Activated CD4-positive, alpha-beta T cell treated with anti-CD3 and anti-CD28 coated beads, Interleukin-2, amount 10 ng/mL, durations not matched to agents 24 days and 14 days (primary cell): ENCODE data around the gene WNT7B. TPM values are rescaled to one million over a fixed set of nuclear protein-coding genes. Genes with fewer than 3 reads are reported as not detected.

ENCODE experiments used
- DNase-seq: peaks from one replicate; pipeline ENCODE4 v3.0.0; 2022
- H3K27ac Mint-ChIP-seq: one replicate; pipeline ENCODE4 v1.8.0; 2022; ENCODE audit warnings: mild to moderate bottlenecking, mixed read lengths
- H3K27me3 Mint-ChIP-seq: one replicate; pipeline ENCODE4 v1.8.0; 2022; ENCODE audit warnings: mixed read lengths
- H3K36me3 Mint-ChIP-seq: one replicate; pipeline ENCODE4 v1.8.0; 2022; ENCODE audit warnings: low read depth, mild to moderate bottlenecking, mixed read lengths
- H3K4me1 Mint-ChIP-seq: one replicate; pipeline ENCODE4 v1.8.0; 2021; ENCODE audit warnings: mixed read lengths
- H3K4me3 Mint-ChIP-seq: one replicate; pipeline ENCODE4 v1.8.0; 2022; ENCODE audit warnings: mild to moderate bottlenecking, moderate library complexity, mixed read lengths
- H3K9me3 Mint-ChIP-seq: one replicate; pipeline ENCODE4 v1.8.0; 2021; ENCODE audit warnings: mixed read lengths
- intact Hi-C: fragments of 100-400 bp; cut with micrococcal nuclease; formaldehyde crosslinking; loops from one replicate; pipeline ENCODE4 v1.15.1; 2023
- total RNA-seq: library from RNA; stranded (reverse); gene quantifications from 2 replicates; pipeline ENCODE4 v1.2.3, GENCODE V29; 2022

Gene WNT7B
- total RNA-seq, 1 donor from 2014 or later: not detected

DNA sequence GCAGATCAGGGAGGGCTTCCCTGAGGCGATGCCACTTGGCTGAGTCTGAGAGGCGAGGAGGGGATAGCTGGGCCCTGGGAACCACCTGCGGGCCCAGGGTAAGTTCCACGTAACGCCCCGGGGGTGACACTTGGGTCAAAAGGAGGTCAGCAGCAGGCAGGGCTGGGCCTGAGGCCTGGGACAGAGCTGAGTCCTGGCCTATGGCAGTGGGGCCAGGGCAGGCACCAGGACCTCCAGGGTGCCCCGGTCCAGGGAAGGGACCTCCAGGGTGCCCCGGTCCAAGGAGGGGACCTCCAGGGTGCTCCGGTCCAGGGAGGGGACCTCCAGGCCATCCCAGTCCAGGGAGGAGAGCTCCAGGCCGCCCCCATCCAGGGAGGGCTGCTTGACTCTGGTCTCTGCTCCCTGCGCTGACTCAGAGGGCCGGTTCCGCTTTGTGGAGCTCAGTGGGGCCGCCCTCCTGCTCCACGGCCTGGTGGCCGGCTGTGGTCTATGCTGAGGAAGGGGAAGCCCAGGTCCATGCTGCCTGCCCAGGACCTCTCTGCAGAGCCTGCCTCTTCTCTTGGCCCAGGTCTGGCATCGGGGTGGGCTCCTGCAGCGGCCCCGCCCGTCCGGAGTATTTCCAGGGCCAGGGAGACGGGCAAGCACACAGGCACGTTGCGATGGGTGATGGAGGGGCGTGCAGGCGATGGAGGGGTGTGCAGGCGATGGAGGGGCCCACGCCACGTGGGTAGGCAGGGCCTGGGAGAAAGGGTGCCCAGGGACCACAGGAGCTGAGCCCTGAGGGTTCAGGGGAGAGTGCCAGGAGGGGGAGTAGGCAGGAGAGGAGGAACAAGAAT is 19.5 kb upstream of the WNT7B start:
- Mint-ChIP-seq H3K36me3 (no peaks in the 10 kb centered on the region), H3K4me3 (no peak overlapping the region), H3K27me3 (peaks cover 5% of the 10 kb centered on the region), H3K4me1 (no peaks in the 10 kb centered on the region), H3K27ac (no peak overlapping the region), H3K9me3 (no peaks in the 10 kb centered on the region)
- intact Hi-C loops: no loop called here
- no peak for DNase-seq

DNA sequence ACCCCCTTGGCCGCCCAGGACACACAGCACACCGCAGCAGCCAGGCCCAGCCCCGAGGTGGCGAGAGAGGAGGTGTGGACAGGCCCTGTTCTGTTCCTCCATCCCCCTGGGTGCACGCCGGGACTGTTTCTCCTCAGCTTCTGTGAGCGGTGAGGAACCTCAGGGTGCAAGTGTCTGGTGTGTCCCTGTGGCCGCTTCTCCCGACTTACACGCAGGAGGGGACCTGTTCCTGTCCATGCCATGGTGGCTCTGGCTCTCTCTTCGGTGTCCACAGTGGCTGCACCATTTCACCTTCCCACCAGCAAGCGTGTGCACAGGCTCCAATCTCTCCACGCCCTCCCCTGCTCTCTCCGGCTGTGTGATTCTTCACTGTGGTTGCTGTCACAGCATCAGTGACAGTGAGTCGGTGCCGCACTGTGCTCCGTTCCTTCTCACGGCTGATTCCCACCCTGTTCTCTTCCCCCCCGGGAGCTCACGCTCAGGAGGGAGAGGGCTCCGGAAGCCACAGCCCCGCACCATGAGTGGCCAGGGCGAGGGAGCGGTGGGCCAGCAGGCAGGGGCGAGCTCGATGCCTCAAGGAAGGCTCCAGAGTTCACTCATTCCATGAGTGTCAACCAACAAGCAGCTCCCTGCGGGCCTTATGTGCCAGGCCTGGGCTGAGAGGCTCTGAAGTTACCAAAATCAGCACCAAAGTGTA is 18.6 kb upstream of the WNT7B start:
- Mint-ChIP-seq H3K36me3 (no peaks in the 10 kb centered on the region), H3K4me1 (no peaks in the 10 kb centered on the region), H3K27me3 (peaks cover 5% of the 10 kb centered on the region), H3K9me3 (no peaks in the 10 kb centered on the region), H3K4me3 (no peak overlapping the region), H3K27ac (no peak overlapping the region)
- DNase-seq: no peak
- intact Hi-C loops: loop anchor here (1.0 kb wide), 1 partner anchor 121 kb away; no protein-coding TSS in a partner anchor

DNA sequence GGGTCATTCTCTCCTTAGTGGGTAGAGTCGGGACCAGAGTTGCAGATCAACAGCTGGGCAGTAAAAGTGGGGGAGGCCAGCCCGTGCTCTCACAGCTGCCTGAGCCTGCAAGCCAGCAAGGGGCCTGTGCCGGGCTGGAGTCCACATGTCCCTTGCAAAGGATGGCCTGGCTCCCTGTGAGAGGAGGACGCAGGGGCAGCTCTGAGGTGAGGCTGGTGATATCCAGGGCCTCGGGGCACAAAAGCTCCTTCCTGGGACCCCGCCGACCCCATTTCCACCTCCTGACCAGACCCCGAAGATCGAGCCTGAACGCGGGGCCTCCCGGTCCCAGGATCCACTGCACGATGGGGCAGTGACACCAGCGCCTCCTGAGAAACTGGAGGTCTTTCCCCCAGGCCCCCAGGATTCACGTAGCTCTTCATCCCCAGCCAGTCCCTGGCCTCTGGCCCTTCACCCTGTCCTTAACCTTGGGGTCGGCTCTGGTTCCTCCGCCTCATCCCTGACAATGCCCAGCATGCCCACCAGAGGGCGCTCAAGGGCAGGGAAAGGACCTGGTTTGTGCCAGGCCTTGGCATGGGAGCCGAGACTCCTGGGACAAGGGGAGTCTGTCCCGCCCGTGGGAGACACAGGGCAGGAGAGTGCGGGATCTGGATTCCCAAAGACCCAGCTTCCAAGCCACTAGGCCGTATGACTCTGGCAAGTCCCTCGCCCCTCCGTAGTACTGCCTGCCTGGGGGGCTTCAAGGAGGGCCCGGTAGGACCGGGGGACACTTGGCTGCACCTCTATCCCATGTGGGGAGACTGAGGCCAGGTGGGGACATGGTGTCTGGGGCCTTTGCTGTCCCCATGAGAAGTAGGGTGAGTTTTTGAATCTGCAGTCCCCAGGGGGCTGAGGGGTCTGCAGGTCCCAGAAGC is 17.8 kb upstream of the WNT7B start:
- H3K27me3 Mint-ChIP-seq: peaks cover 5% of the 10 kb centered on the region
- no peak overlapping the region for H3K4me3 Mint-ChIP-seq
- no peaks in the 10 kb centered on the region for H3K36me3 Mint-ChIP-seq
- H3K27ac Mint-ChIP-seq: peak overlapping the region; percentile 36
- intact Hi-C loops: loop anchor here (1.0 kb wide), 1 partner anchor 122 kb away; no protein-coding TSS in a partner anchor
- H3K4me1 Mint-ChIP-seq: no peaks in the 10 kb centered on the region
- no peaks in the 10 kb centered on the region for H3K9me3 Mint-ChIP-seq
- DNase-seq: peak; percentile 94

DNA sequence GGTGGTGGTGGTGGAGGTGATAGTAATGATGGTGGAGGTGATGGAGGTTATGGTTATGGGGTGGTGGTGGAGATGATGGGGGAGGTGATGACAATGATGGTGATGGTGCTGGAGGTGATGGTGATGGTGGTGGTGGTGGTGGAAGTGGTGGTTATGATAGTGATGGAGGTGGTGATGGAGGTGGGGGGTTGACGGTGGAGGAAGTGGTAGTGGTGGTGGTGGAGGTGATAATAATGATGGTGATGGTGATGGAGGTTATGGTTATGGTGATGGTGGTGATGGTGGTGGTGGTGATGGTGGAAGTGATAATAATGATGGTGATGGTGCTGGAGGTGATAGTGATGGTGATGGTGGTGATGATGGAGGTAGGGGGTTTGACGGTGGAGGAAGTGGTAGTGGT is 16.9 kb upstream of the WNT7B start:
- DNase-seq: no peak
- no peaks in the 10 kb centered on the region for H3K4me1 Mint-ChIP-seq
- H3K9me3 Mint-ChIP-seq: no peaks in the 10 kb centered on the region
- peaks cover 4% of the 10 kb centered on the region for H3K27me3 Mint-ChIP-seq
- H3K36me3 Mint-ChIP-seq: no peaks in the 10 kb centered on the region
- intact Hi-C loops: no loop called here
- H3K4me3 Mint-ChIP-seq: no peak overlapping the region
- H3K27ac Mint-ChIP-seq: no peak overlapping the region

DNA sequence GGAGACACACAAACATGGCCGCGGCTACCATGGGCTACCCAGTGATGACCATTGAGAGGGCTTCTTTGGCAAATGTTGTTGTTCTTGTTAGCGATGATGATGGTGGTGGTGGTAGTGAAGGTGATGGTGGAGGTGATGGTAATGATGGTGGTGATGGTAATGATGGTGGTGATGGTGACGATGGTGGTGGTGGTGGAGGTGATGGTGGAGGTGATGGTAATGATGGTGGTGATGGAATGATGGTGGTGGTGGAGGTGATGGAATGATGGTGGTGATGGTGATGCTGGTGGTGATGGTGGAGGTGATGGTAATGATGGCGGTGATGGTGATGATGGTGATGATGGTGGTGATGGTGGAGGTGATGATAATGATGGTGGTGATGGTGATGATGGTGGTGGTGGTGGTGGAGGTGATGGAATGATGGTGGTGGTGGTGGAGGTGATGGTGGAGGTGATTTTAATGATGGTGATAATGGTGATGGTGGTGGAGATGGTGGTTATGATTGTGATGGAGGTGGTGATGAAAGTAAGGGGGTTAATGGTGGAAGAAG is 16.3 kb upstream of the WNT7B start:
- intact Hi-C loops: no loop called here

DNA sequence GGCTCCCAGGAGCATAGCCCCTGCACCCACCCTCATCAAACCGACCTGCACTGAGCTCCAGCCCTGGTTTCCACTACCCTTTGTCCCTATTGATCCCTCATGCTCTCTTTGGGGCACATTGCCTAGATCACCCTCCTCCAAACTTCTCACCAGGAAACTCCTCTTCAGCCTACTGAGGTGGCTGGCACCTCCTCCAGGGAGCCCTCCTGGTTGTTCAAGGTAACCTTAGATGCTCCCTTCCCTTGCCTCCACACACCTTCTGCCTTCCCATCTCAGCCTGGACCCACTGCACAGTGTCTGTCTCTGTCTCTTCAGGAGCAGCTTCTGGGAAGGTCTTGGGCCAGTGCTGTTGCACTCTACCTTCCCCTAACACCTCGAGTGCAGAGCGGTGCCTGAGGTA is 15.8 kb upstream of the WNT7B start:
- Mint-ChIP-seq H3K4me3 (no peak overlapping the region), H3K9me3 (no peaks in the 10 kb centered on the region), H3K27ac (no peak overlapping the region), H3K4me1 (no peaks in the 10 kb centered on the region), H3K27me3 (peaks cover 4% of the 10 kb centered on the region), H3K36me3 (no peaks in the 10 kb centered on the region)
- intact Hi-C loops: no loop called here
- DNase-seq: no peak

More for the DNA sequence above, 16.3 kb upstream of the WNT7B start:
- Mint-ChIP-seq H3K36me3 (no peaks in the 10 kb centered on the region), H3K4me1 (no peaks in the 10 kb centered on the region), H3K27ac (no peak overlapping the region), H3K4me3 (no peak overlapping the region), H3K9me3 (no peaks in the 10 kb centered on the region), H3K27me3 (peaks cover 4% of the 10 kb centered on the region)
- DNase-seq: no peak

DNA sequence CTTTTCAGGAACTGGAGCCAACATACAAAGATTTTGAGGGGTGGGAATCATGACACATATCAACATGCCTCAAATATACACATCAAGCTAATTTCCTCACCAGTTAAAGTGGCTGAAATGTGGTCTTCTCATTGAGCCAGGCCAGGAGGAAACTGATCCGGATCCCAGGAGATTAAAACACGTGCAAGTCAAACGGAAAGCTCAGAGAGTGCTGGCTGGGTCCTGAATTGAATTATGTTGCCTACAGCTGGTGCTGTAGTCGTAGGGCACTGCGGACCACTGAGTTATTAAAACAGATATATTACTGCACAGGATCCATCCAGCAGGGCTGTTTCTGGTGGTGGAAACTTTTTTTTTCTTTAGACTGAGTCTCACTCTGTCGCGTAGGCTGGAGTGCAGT is 14.1 kb upstream of the WNT7B start:
- Mint-ChIP-seq H3K4me3 (no peak overlapping the region), H3K27me3 (peaks cover 4% of the 10 kb centered on the region), H3K36me3 (no peaks in the 10 kb centered on the region), H3K4me1 (no peaks in the 10 kb centered on the region), H3K9me3 (no peaks in the 10 kb centered on the region), H3K27ac (no peak overlapping the region)
- intact Hi-C loops: no loop called here
- no peak for DNase-seq

DNA sequence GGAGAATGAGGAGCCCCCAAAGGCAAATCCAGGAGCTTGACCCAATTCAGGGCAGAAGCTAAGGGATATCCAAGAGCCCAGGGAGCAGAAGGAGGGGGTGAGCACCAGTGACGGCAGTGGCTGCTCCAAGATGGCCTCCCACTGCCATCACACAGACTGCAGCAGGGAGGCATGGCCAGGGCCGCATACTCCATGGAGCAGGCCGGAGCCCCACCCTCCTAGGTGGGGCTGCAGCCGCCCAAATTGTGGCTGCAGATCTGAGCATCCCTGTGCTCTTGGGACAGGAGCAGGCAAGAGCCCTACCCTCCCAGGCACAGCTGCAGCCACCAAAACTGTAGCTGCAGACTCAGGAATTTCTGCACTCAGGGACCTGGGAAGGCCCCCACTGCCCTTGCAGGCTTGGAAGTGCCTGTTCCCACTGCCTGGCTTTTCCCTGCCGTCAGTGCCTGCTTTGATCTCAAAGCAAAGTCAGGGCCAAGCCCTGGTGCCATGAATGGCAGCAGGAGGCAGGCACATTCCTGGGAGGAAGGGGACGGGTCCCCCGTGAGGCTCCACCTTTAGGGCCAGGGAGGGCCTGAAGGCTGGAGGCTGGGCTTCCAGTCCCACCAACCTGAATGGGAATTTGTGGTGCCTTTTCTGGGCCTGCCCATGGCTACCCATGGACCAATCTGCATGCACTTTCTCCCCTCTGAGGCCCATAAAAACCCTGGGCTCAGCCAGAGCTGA is 10.3 kb upstream of the WNT7B start:
- no peaks in the 10 kb centered on the region for H3K36me3 Mint-ChIP-seq
- H3K9me3 Mint-ChIP-seq: no peaks in the 10 kb centered on the region
- no peak for DNase-seq
- H3K27me3 Mint-ChIP-seq: peaks cover 2% of the 10 kb centered on the region
- H3K4me3 Mint-ChIP-seq: no peak overlapping the region
- no peaks in the 10 kb centered on the region for H3K4me1 Mint-ChIP-seq
- no peak overlapping the region for H3K27ac Mint-ChIP-seq
- intact Hi-C loops: no loop called here

DNA sequence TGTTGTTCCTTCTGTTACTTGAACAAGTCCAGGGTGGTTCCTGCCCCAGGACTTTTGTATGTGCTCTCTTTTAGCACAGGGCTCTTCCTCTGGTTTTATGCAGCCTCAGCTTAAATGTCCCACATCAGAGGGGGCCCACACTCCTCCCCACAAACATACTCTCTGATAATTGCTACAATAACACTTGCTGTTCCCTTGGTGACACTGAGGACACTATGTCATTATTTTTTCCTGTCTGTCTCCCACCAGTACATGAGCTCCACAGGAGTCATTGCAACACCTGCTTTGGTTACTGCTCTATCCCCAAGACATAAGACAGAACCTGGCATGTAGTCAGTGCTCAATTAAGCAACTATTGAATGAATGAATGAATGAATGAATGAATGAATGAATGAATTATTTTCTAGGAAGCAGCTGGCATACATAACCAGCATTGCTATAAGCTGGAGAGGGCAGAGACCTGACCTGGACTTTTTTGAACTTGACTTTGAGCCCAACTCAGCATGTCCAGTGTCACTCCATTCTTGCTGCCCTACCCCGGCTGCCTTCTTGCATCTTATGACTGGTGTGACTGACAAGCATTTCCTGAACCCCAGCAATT is 7.5 kb upstream of the WNT7B start:
- Mint-ChIP-seq H3K4me3 (no peak overlapping the region), H3K27ac (no peak overlapping the region), H3K27me3 (no peaks in the 10 kb centered on the region), H3K9me3 (no peaks in the 10 kb centered on the region), H3K4me1 (no peaks in the 10 kb centered on the region), H3K36me3 (no peaks in the 10 kb centered on the region)
- DNase-seq: no peak
- intact Hi-C loops: no loop called here

DNA sequence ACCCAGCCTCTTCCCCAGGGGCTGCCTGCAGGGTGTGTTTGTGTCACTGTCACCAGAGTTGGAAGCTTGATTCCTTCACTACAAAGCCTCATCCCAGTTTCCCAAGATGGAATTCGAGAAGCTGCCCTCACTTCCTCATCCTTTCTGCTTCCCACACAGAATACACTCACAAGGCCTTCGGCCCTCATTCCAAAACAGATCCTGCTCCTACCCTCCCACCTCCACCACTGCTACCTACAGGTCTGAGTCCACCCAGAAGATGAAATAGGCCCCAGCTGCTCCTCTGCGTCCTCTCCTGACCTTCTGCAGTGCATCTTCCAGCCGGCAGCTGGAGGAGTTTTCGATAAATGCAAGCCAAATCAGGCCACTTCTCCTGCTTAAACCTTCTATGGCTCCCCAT is 6.8 kb upstream of the WNT7B start:
- H3K27ac Mint-ChIP-seq: no peak overlapping the region
- H3K36me3 Mint-ChIP-seq: no peaks in the 10 kb centered on the region
- H3K9me3 Mint-ChIP-seq: no peaks in the 10 kb centered on the region
- intact Hi-C loops: no loop called here
- H3K4me1 Mint-ChIP-seq: no peaks in the 10 kb centered on the region
- H3K27me3 Mint-ChIP-seq: no peaks in the 10 kb centered on the region
- H3K4me3 Mint-ChIP-seq: no peak overlapping the region
- no peak for DNase-seq

DNA sequence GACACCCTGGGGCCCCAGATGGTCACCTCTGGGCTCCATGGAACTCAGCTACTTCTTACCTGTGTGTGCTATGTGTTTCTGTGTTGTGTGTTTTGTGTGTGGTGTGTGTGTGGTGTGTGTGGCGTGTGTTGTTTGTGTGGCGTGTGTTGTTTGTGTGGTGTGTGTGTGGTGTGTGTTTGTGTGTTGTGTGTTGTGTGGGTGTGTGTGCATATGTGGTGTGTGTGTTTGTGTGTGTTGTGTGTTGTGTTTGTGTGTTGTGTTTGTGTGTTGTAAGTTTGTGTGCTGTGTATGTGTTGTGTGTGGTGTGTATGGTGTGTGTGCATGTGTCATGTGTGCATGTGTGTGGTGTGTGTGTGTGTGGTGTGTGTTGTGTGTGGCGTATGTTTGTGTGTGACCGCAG is 3.8 kb upstream of the WNT7B start:
- Mint-ChIP-seq H3K4me3 (no peak overlapping the region), H3K4me1 (no peaks in the 10 kb centered on the region), H3K27ac (no peak overlapping the region), H3K27me3 (peaks cover 10% of the 10 kb centered on the region), H3K9me3 (no peaks in the 10 kb centered on the region), H3K36me3 (no peaks in the 10 kb centered on the region)
- intact Hi-C loops: no loop called here
- no peak for DNase-seq

DNA sequence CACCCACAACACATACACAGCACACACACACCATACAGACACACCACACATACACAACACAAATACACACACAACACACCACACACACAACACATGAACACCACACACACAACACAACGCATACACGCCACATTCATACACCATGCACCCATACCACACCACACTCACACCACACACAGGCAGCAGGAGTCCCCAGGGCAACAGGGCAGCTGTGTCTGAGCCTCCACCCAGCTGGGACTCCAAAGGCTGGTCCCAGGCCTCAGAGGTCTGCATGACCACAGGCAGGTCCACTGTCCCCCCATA is 3.3 kb upstream of the WNT7B start:
- Mint-ChIP-seq H3K4me3 (no peak overlapping the region), H3K27me3 (peaks cover 12% of the 10 kb centered on the region), H3K27ac (no peak overlapping the region)

DNA sequence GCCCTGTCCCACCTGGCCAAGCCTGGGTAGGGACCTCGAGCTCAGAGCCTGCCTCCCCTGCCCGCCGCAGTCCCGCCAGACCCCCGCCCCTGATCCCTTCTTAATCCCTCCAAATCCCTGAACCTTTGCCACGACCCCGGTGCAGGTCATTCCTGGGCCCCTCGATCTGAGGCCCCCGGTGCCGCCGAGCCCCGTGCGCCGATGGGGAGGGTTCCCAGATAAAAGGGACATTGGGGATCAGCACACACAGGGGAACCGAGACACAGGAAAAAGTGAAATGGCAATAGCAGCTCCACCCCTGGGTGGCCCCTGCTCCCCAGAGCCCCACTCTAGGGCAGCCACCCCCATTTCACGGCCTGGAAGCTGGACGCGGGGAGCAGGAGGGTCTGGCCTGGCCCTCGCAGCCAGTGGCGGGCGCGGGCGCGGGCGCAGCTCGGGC is 1.3 kb upstream of the WNT7B start:
- Mint-ChIP-seq H3K4me1 (no peaks in the 10 kb centered on the region), H3K27me3 (peaks cover 31% of the 10 kb centered on the region), H3K36me3 (no peaks in the 10 kb centered on the region), H3K4me3 (peak overlapping the region; percentile 3), H3K9me3 (no peaks in the 10 kb centered on the region), H3K27ac (no peak overlapping the region)
- no peak for DNase-seq
- intact Hi-C loops: no loop called here

More for the DNA sequence above, 3.3 kb upstream of the WNT7B start:
- H3K9me3 Mint-ChIP-seq: no peaks in the 10 kb centered on the region
- no peak for DNase-seq
- H3K4me1 Mint-ChIP-seq: no peaks in the 10 kb centered on the region
- H3K36me3 Mint-ChIP-seq: no peaks in the 10 kb centered on the region
- intact Hi-C loops: no loop called here
